Panc1 (cell line): ENCODE measurements around the gene IQSEC1. TPM values are rescaled to one million over a fixed set of nuclear protein-coding genes. Genes with fewer than 3 reads are reported as not detected.
A peak's percentile ranks its signal among the peaks of the same experiment; 100 is the strongest.
"Not testable (repeated sequence)": the region's sequence is repeated elsewhere in the genome, so short reads cannot be mapped to it uniquely, and the experiment has no call there.

Experiments
- ATAC-seq: fragments of 200-7000 bp; cut with Tn5 transposase; 2 replicates; pipeline ENCODE4 v1.9.1; 2020; ENCODE audit warnings: mild to moderate bottlenecking, moderate library complexity
- BruUV-seq: library from RNA; stranded (reverse); fragments of 400-500 nt; replicated peaks from 2 replicates; lab custom pipeline; 2021; lab: Mats Ljungman, UMichigan
- CTCF ChIA-PET: fragments of 300-600 bp; sonication (Branson Sonifier 250); formaldehyde crosslinking; loops from one replicate; lab custom pipeline; 2022; ENCODE audit warnings: antibody characterized with exemption; lab: Charles Lee
- POLR2A ChIA-PET: fragments of 300-600 bp; sonication (Branson Sonifier 250); formaldehyde crosslinking; loops from one replicate; lab custom pipeline; 2022; ENCODE audit warnings: antibody characterized with exemption; lab: Charles Lee
- DNase-seq: peaks from one replicate; pipeline ENCODE4 v3.0.0-alpha.2; 2010; ENCODE audit warnings: low read depth, low spot score
- H3K27ac ChIP-seq: 2 replicates; pipeline ENCODE4 v1.5.1; 2011; ENCODE audit warnings: mild to moderate bottlenecking, low read length, inconsistent platforms
- H3K27me3 ChIP-seq: fragments of 200-500 bp; sonication (Bioruptor generic); 2 replicates; pipeline ENCODE4 v1.6.0; 2014; ENCODE audit warnings: low read length, inconsistent platforms; ENCODE audit not compliant: control insufficient read depth, insufficient read depth
- H3K36me3 ChIP-seq: fragments of 200-500 bp; sonication (Bioruptor generic); 2 replicates; pipeline ENCODE4 v1.5.1; 2014; ENCODE audit warnings: inconsistent platforms, mild to moderate bottlenecking, low read length, moderate library complexity; ENCODE audit not compliant: control insufficient read depth, insufficient read depth
- H3K4me1 ChIP-seq: 2 replicates; pipeline ENCODE4 v1.5.1; 2011; ENCODE audit warnings: inconsistent platforms, mild to moderate bottlenecking, low read length, moderate library complexity; ENCODE audit not compliant: control insufficient read depth, insufficient read depth
- H3K4me3 ChIP-seq, 2 experiments: 2 replicates each; pipeline ENCODE4 v1.5.1; 2011 to 2012; ENCODE audit warnings: low read depth in 2 of 2, low read length in 2 of 2, mild to moderate bottlenecking in 2 of 2, inconsistent platforms in 1 of 2, moderate library complexity in 1 of 2
- H3K9me3 ChIP-seq: fragments of 200-500 bp; sonication (Bioruptor generic); 2 replicates; pipeline ENCODE4 v1.5.1; 2014; ENCODE audit warnings: low read depth, mild to moderate bottlenecking, inconsistent platforms, low read length, moderate library complexity; ENCODE audit not compliant: control insufficient read depth, insufficient read depth
- CTCF ChIP-seq: fragments of 450-650 bp; IDR thresholded peaks from 2 replicates; pipeline ENCODE4 v1.5.1; 2017; ENCODE audit warnings: mild to moderate bottlenecking
- POLR2AphosphoS5 ChIP-seq: IDR thresholded peaks from 2 replicates; pipeline ENCODE4 v1.6.1; 2012; ENCODE audit warnings: mild to moderate bottlenecking, low read depth, low read length, moderate library complexity
- SIN3A ChIP-seq: IDR thresholded peaks from 2 replicates; pipeline ENCODE4 v1.6.1; 2012; ENCODE audit warnings: low read depth, mild to moderate bottlenecking, low read length, moderate library complexity, borderline replicate concordance; ENCODE audit not compliant: insufficient read depth
- TCF7L2 ChIP-seq: IDR thresholded peaks from 2 replicates; pipeline ENCODE4 v1.6.1; 2011; ENCODE audit warnings: mild to moderate bottlenecking, low read depth, low read length, inconsistent platforms
- in situ Hi-C: cut with HindIII; loops from 2 replicates; pipeline ENCODE4 v1.10.0; 2016; ENCODE audit warnings: low sequenced_read_pairs, low pct_unique_long_range_greater_than_20kb
- intact Hi-C: fragments of 100-400 bp; cut with micrococcal nuclease; formaldehyde crosslinking; loops from one replicate; pipeline ENCODE4 v1.10.0; 2022; ENCODE audit not compliant: unreplicated experiment
- total RNA-seq: library from RNA; stranded (reverse); gene quantifications from one replicate; pipeline ENCODE4 v1.2.1, GENCODE V29; 2021; ENCODE audit not compliant: unreplicated experiment
- TF ChIP-seq, protein P1 (sequence below), 2 experiments: IDR thresholded peaks; 2 replicates each; pipeline ENCODE4 v1.6.1; 2011 to 2012; ENCODE audit warnings: low read depth in 2 of 2, control low read depth in 1 of 2, low read length in 1 of 2, mild to moderate bottlenecking in 1 of 2, moderate library complexity in 1 of 2; ENCODE audit not compliant: insufficient read depth in 1 of 2

Gene IQSEC1
- total RNA-seq, 1 experiment from 2014 or later, result 28.4 TPM

DNA sequence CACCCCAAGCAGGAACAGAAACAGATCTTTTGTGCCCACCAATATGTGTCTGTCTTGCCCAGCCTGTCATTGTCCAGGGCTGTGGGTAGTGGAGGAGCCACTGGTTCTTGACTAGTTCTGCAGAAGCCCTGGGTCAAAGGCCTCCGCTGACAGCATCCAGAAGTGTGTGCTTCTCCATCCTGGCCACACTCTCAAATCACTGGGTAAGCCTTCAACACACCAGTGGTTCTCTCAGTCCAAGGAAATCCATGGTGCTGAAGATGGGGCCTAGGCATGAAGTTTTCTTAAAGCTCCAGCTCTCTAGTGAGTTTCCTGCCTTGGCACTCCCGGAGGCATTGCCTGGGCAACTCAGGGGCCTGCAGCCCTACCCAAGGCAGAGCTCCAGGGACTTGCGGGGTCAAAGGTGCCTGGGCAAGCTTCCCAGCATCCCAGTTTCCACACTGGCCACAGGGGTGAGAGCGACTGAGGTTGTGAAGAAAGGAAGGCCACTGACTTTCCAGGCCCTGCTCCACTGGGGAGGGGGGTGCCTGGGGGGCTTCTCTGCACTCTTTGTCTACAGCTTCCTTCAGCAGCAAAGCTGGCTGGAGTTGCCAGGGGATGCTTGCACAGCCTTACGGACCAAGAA lies 193.9 kb downstream of the IQSEC1 start:
- TF ChIP-seq SIN3A (no peak), CTCF (no peak), TCF7L2 (no peak), POLR2AphosphoS5 (no peak)
- TF ChIP-seq, protein P1, sequence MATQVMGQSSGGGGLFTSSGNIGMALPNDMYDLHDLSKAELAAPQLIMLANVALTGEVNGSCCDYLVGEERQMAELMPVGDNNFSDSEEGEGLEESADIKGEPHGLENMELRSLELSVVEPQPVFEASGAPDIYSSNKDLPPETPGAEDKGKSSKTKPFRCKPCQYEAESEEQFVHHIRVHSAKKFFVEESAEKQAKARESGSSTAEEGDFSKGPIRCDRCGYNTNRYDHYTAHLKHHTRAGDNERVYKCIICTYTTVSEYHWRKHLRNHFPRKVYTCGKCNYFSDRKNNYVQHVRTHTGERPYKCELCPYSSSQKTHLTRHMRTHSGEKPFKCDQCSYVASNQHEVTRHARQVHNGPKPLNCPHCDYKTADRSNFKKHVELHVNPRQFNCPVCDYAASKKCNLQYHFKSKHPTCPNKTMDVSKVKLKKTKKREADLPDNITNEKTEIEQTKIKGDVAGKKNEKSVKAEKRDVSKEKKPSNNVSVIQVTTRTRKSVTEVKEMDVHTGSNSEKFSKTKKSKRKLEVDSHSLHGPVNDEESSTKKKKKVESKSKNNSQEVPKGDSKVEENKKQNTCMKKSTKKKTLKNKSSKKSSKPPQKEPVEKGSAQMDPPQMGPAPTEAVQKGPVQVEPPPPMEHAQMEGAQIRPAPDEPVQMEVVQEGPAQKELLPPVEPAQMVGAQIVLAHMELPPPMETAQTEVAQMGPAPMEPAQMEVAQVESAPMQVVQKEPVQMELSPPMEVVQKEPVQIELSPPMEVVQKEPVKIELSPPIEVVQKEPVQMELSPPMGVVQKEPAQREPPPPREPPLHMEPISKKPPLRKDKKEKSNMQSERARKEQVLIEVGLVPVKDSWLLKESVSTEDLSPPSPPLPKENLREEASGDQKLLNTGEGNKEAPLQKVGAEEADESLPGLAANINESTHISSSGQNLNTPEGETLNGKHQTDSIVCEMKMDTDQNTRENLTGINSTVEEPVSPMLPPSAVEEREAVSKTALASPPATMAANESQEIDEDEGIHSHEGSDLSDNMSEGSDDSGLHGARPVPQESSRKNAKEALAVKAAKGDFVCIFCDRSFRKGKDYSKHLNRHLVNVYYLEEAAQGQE (IDR thresholded peaks at IDR 0.05; ENCODE audit: insufficient read depth in 1 of 2, low read depth in 2 of 2, low read length in 1 of 2), result peak; percentile 58 to 59; a peak in 2 of 4 replicates
- no peak overlapping the region for H3K4me3 ChIP-seq
- H3K4me1 ChIP-seq, result no peaks in the 10 kb centered on the region
- ChIA-PET POLR2A (no interaction called here), CTCF (no interaction called here)
- H3K27me3 ChIP-seq, result no peaks in the 10 kb centered on the region
- intact Hi-C loops (no loop called here), in situ Hi-C loops (no loop called here)
- H3K9me3 ChIP-seq, result no peaks in the 10 kb centered on the region
- BruUV-seq, result no TSS peak
- no peak for DNase-seq
- H3K27ac ChIP-seq, result no peak overlapping the region
- ATAC-seq, result no peak
- H3K36me3 ChIP-seq, result no peaks in the 10 kb centered on the region

DNA sequence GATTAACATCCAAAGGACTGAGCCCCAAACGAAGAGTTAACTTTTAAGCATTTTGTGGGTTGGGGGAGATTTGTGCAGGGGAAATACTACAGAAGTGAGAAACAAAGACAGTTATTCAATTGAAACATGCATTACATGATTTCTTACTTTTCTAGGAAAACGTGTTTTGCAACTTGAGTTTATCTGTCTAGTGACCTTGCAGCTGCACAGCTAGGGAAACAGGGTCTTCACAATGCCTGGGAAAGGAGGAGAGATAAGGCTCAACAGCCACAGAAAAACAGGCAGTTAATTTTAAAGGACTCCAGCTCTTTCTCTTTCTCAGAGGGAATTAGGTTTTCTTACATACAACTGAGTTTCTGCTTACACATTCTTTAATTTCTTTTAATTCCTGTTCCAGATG lies 194.5 kb downstream of the IQSEC1 start:
- H3K4me1 ChIP-seq, H3K9me3 ChIP-seq, ATAC-seq, H3K27ac ChIP-seq, intact Hi-C loops, H3K36me3 ChIP-seq, H3K27me3 ChIP-seq, POLR2A ChIA-PET, CTCF ChIA-PET, BruUV-seq, DNase-seq, H3K4me3 ChIP-seq, in situ Hi-C loops: not testable (repeated sequence)

GRCh38 chr3:12878141-12878574 lies 195.1 kb downstream of the IQSEC1 start:
- no peak overlapping the region for H3K4me3 ChIP-seq
- intact Hi-C loops (no loop called here), in situ Hi-C loops (no loop called here)
- H3K27me3 ChIP-seq, result no peaks in the 10 kb centered on the region
- no peaks in the 10 kb centered on the region for H3K4me1 ChIP-seq
- no peak overlapping the region for H3K27ac ChIP-seq
- POLR2A ChIA-PET, result no interaction called here
- CTCF ChIA-PET, result interaction anchor here (0.6 to 1.0 kb wide), 2 partner anchors 11 to 172 kb away, joined by 3 to 6 read pairs; no protein-coding TSS in a partner anchor
- TF ChIP-seq CTCF, result no peak
- H3K9me3 ChIP-seq, result no peaks in the 10 kb centered on the region
- ATAC-seq, result no peak
- no peak for DNase-seq
- H3K36me3 ChIP-seq, result no peaks in the 10 kb centered on the region
- no TSS peak for BruUV-seq
